ENCODE measurements around the gene SULT1E1.

Gene SULT1E1

GRCh38 chr4:69860052-69860451 is at the start of gene SULT1E1:
SULT1E1 (minus strand) TSS chr4:69860145; CDS start chr4:69857644, 2,501 bp downstream.
- H3K36me3 ChIP-seq: no peaks in the 10 kb centered on the region
- no peaks in the 10 kb centered on the region for H3K27me3 ChIP-seq
- no peak within 1 kb of the TSS for H3K4me2 ChIP-seq
- H3K9ac ChIP-seq: no peak within 1 kb of the TSS
- no peaks in the 10 kb centered on the region for H3K9me3 ChIP-seq (replicated peaks in 1 of 11)
- H3K4me1 ChIP-seq: no peaks in the 10 kb centered on the region
- H3K4me3 ChIP-seq: no peak within 1 kb of the TSS
- H3K27ac ChIP-seq: no peak within 1 kb of the TSS
- H4K20me1 ChIP-seq: no peaks in the 10 kb centered on the region
- no peak for TF ChIP-seq Cebpa-rat (IDR thresholded peaks at IDR 0.05)

- no peaks in the 10 kb centered on the region for H3K36me3 ChIP-seq
- H3K9me3 ChIP-seq (replicated peaks in 1 of 11): no peaks in the 10 kb centered on the region
- H3K9ac ChIP-seq: no peak overlapping the region
- no peaks in the 10 kb centered on the region for H3K27me3 ChIP-seq
- H4K20me1 ChIP-seq: no peaks in the 10 kb centered on the region
- peak overlapping the region in 1 of 11 experiments; percentile 23; a peak in 1 of 22 replicates for H3K4me2 ChIP-seq
- H3K27ac ChIP-seq: no peak overlapping the region
- H3K4me3 ChIP-seq: no peak overlapping the region
- H3K4me1 ChIP-seq: peaks cover 0 to 16% (median 6%) of the 10 kb centered on the region in 10 experiments; a peak in 9 of 20 replicates
- TF ChIP-seq Cebpa-rat (IDR thresholded peaks at IDR 0.05): no peak
These were observed 49.2 kb upstream of the SULT1E1 start for GRCh38 chr4:69909195-69909594.

GRCh38 chr4:69907151-69907550 is 47.2 kb upstream of the SULT1E1 start:
- no peak overlapping the region for H3K27ac ChIP-seq
- no peak overlapping the region for H3K4me3 ChIP-seq
- H3K9ac ChIP-seq: no peak overlapping the region
- no peaks in the 10 kb centered on the region for H3K36me3 ChIP-seq
- no peak overlapping the region for H3K4me2 ChIP-seq
- H3K4me1 ChIP-seq: peaks cover 0 to 16% (median 6%) of the 10 kb centered on the region in 10 experiments; a peak in 9 of 20 replicates
- TF ChIP-seq Cebpa-rat (IDR thresholded peaks at IDR 0.05): no peak
- no peaks in the 10 kb centered on the region for H3K27me3 ChIP-seq
- no peaks in the 10 kb centered on the region for H4K20me1 ChIP-seq
- no peaks in the 10 kb centered on the region for H3K9me3 ChIP-seq (replicated peaks in 1 of 11)

GRCh38 chr4:69896530-69897116 is 36.7 kb upstream of the SULT1E1 start:
- Histone ChIP-seq H4K20me1 (no peaks in the 10 kb centered on the region), H3K4me3 (no peak overlapping the region), H3K4me1 (no peaks in the 10 kb centered on the region), H3K36me3 (no peaks in the 10 kb centered on the region), H3K9me3 (replicated peaks in 1 of 11) (no peaks in the 10 kb centered on the region), H3K9ac (no peak overlapping the region), H3K27ac (no peak overlapping the region), H3K4me2 (no peak overlapping the region), H3K27me3 (no peaks in the 10 kb centered on the region)
- TF ChIP-seq Cebpa-rat (IDR thresholded peaks at IDR 0.05): no peak

DNA sequence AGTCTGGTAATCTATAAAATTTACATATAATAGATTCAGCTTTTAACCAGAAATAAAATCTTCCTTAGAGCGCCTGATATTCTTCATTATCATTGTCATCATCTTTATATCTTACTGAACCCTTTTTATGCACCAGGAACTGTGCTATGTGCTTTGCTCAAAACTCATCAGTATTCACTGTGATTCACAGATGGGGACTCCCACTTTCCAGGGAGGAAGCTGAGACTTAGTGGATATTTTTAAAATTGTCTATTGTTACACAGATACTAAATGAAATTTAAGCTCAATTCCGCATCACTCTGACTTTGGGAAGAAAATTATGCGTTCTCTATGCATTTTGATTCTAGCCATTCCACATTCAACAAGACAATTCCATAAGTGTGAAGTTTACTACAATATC is 34.8 kb upstream of the SULT1E1 start:
- no peaks in the 10 kb centered on the region for H3K4me1 ChIP-seq
- no peak for TF ChIP-seq Cebpa-rat (IDR thresholded peaks at IDR 0.05)
- no peak overlapping the region for H3K27ac ChIP-seq
- H3K9me3 ChIP-seq (replicated peaks in 1 of 11): no peaks in the 10 kb centered on the region
- H4K20me1 ChIP-seq: no peaks in the 10 kb centered on the region
- H3K27me3 ChIP-seq: no peaks in the 10 kb centered on the region
- H3K36me3 ChIP-seq: no peaks in the 10 kb centered on the region
- no peak overlapping the region for H3K9ac ChIP-seq
- no peak overlapping the region for H3K4me2 ChIP-seq
- no peak overlapping the region for H3K4me3 ChIP-seq

- H3K27me3 ChIP-seq: no peaks in the 10 kb centered on the region
- no peak overlapping the region for H3K4me2 ChIP-seq
- H3K27ac ChIP-seq: no peak overlapping the region
- H3K9me3 ChIP-seq (replicated peaks in 1 of 11): no peaks in the 10 kb centered on the region
- no peaks in the 10 kb centered on the region for H3K4me1 ChIP-seq
- no peak overlapping the region for H3K4me3 ChIP-seq
- TF ChIP-seq Cebpa-rat (IDR thresholded peaks at IDR 0.05): no peak
- no peaks in the 10 kb centered on the region for H3K36me3 ChIP-seq
- H3K9ac ChIP-seq: no peak overlapping the region
- no peaks in the 10 kb centered on the region for H4K20me1 ChIP-seq
These were observed 34.2 kb upstream of the SULT1E1 start for GRCh38 chr4:69894186-69894585.

GRCh38 chr4:69888336-69888735 is 28.4 kb upstream of the SULT1E1 start:
- Histone ChIP-seq H3K4me2 (peak overlapping the region in 2 of 11 experiments; percentile 30 to 55; a peak in 4 of 22 replicates), H3K9me3 (replicated peaks in 1 of 11) (peaks cover 6 to 11% (median 7%) of the 10 kb centered on the region in 11 experiments), H3K27ac (no peak overlapping the region), H3K4me1 (peaks cover 0 to 17% (median 0%) of the 10 kb centered on the region in 10 experiments; a peak in 4 of 20 replicates), H3K4me3 (no peak overlapping the region), H3K9ac (no peak overlapping the region), H3K36me3 (no peaks in the 10 kb centered on the region), H3K27me3 (no peaks in the 10 kb centered on the region), H4K20me1 (no peaks in the 10 kb centered on the region)
- no peak for TF ChIP-seq Cebpa-rat (IDR thresholded peaks at IDR 0.05)

DNA sequence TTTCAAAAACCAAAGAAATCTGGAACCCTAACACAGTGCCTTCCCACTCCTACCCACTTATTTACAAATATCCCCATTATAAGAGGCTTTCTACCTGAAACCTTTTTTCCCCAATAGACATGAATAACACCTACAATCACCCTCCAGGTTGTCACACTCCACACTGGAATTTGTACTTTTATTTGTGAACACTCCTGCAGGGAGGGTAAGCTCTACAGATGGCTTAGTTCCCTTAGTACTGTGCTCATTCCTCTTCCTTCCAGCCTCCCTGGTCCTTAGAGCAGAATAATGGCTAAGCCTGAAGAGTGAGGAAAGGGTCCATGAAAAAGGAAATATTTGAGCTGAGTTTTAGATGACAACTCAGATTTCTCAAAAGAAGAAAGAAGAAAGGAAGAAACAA is 22.2 kb upstream of the SULT1E1 start:
- H3K27ac ChIP-seq: no peak overlapping the region
- TF ChIP-seq Cebpa-rat (IDR thresholded peaks at IDR 0.05): no peak
- H3K27me3 ChIP-seq: no peaks in the 10 kb centered on the region
- H4K20me1 ChIP-seq: no peaks in the 10 kb centered on the region
- H3K4me1 ChIP-seq: peaks cover 0 to 6% (median 0%) of the 10 kb centered on the region in 10 experiments; a peak in 1 of 20 replicates
- no peak overlapping the region for H3K4me3 ChIP-seq
- no peak overlapping the region for H3K9ac ChIP-seq
- peaks cover 9 to 15% (median 11%) of the 10 kb centered on the region in 11 experiments for H3K9me3 ChIP-seq (replicated peaks in 1 of 11)
- no peaks in the 10 kb centered on the region for H3K36me3 ChIP-seq
- H3K4me2 ChIP-seq: no peak overlapping the region

GRCh38 chr4:69881173-69881773 is 21.3 kb upstream of the SULT1E1 start:
- Histone ChIP-seq H3K4me1 (peaks cover 0 to 6% (median 0%) of the 10 kb centered on the region in 10 experiments; a peak in 1 of 20 replicates), H3K4me2 (no peak overlapping the region), H3K9me3 (replicated peaks in 1 of 11) (peaks cover 9 to 15% (median 11%) of the 10 kb centered on the region in 11 experiments), H3K36me3 (no peaks in the 10 kb centered on the region), H3K27me3 (no peaks in the 10 kb centered on the region), H3K27ac (no peak overlapping the region), H3K9ac (no peak overlapping the region), H4K20me1 (no peaks in the 10 kb centered on the region), H3K4me3 (no peak overlapping the region)
- no peak for TF ChIP-seq Cebpa-rat (IDR thresholded peaks at IDR 0.05)

GRCh38 chr4:69878250-69878649 is 18.3 kb upstream of the SULT1E1 start:
- Histone ChIP-seq H3K4me3 (no peak overlapping the region), H3K36me3 (no peaks in the 10 kb centered on the region), H3K9me3 (replicated peaks in 1 of 11) (peaks cover 2 to 5% (median 2%) of the 10 kb centered on the region in 11 experiments; a peak in 21 of 22 replicates), H3K27me3 (no peaks in the 10 kb centered on the region), H4K20me1 (no peaks in the 10 kb centered on the region), H3K9ac (no peak overlapping the region), H3K4me1 (peaks cover 0 to 6% (median 0%) of the 10 kb centered on the region in 10 experiments; a peak in 1 of 20 replicates), H3K27ac (no peak overlapping the region), H3K4me2 (no peak overlapping the region)
- no peak for TF ChIP-seq Cebpa-rat (IDR thresholded peaks at IDR 0.05)

Data from BLaER1 treated with 17β-estradiol and CSF1 and Interleukin-3, amounts not matched to agents 10 nM and 100 nM (cell line).